Prostate gland (tissue), 2 donors: ENCODE data around the gene FOXI1.

ENCODE experiments used
- CTCF ChIP-seq, 4 experiments: fragments of 200-600 bp in 2 of 4; fragments of 450-650 bp in 2 of 4; sonication (generic) in 2 of 4; IDR thresholded peaks; 1 replicate in 3 of 4; 2 replicates in 1 of 4; pipeline ENCODE4 v1.5.1; 2016 to 2019; ENCODE audit warnings: antibody characterized with exemption in 4 of 4, mild to moderate bottlenecking in 2 of 4, moderate library complexity in 2 of 4
- POLR2A ChIP-seq: fragments of 450-650 bp; IDR thresholded peaks from one replicate; pipeline ENCODE4 v1.6.1; 2016; ENCODE audit warnings: antibody characterized with exemption, mild to moderate bottlenecking
- POLR2AphosphoS5 ChIP-seq: sonication (generic); formaldehyde crosslinking; IDR thresholded peaks from one replicate; pipeline ENCODE4 v1.6.1; 2017; ENCODE audit warnings: antibody characterized with exemption

GRCh38 chr5:170114271-170114670 is 8.6 kb downstream of the FOXI1 start:
- TF ChIP-seq CTCF (IDR thresholded peaks at IDR 0.05), result no peak
- no peak for TF ChIP-seq POLR2AphosphoS5
- TF ChIP-seq POLR2A, result no peak
